NCI-H2227 (cell line): ENCODE measurements around the gene RAPGEF4.

Source experiments
- DNase-seq: peaks from one replicate; lab custom pipeline; 2025; ENCODE audit not compliant: unreplicated experiment; lab: John Stamatoyannopoulos, UW

Gene RAPGEF4

GRCh38 chr2:172821370-172822338 is 86.0 kb downstream of the RAPGEF4 start:
- no peak for DNase-seq

DNA sequence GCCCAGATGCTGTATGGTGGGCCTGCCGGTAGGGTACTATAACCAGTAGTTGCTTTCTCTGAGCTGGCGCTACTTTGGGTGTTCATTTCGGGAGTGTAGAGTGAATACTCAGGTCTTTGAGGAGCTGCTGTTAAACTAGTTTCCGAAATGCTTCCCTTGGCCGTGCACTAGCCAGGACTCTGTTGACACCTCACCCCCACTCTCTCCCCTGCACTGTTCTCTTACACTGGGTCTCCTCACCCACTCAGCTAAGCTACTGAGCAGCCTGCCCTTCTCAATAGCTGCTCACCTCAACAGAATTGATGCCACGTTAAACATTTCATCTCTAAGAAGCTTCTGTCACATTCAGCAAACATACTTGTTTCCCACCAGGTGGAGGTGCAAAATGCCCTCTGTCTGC is 86.9 kb downstream of the RAPGEF4 start:
- no peak for DNase-seq

DNA sequence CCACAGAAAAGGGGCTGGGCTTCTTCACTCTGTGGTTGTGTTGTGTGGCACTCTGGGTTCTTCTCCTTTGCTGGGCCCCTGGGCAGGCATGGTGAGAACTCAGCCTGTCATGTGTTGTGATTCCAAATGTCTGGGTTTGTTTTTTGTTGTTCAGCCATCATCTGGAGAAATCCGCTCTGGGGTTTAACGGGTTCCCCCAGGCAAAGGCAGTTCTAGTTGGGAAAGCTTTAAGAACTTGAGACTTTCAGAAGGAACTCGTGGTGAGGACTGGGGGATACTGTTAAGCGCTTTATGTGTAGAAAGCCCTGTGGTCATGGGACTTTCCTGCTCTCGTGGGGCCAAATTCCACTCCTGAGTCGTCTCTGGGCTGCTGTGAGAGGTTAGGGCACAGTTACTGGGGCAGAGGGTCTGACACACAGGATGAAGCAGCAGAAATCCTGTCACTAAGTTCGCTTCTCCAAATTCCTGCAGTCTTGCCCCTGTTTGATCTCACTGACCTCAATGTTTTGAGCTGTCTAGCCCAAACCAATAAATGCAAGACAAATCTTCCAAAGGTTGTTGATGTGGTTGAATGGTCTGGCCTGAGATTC is 87.7 kb downstream of the RAPGEF4 start:
- DNase-seq = no peak

- DNase-seq = no peak
Observed at GRCh38 chr2:172826522-172826921, 90.9 kb downstream of the RAPGEF4 start.

GRCh38 chr2:172829229-172829628 is 93.6 kb downstream of the RAPGEF4 start:
- DNase-seq = no peak

- DNase-seq = no peak
Observed at GRCh38 chr2:172830482-172830881, 94.8 kb downstream of the RAPGEF4 start.

GRCh38 chr2:172833898-172834297 is 98.3 kb downstream of the RAPGEF4 start:
- no peak for DNase-seq

GRCh38 chr2:172834881-172835280 is 99.2 kb downstream of the RAPGEF4 start:
- DNase-seq = no peak

DNA sequence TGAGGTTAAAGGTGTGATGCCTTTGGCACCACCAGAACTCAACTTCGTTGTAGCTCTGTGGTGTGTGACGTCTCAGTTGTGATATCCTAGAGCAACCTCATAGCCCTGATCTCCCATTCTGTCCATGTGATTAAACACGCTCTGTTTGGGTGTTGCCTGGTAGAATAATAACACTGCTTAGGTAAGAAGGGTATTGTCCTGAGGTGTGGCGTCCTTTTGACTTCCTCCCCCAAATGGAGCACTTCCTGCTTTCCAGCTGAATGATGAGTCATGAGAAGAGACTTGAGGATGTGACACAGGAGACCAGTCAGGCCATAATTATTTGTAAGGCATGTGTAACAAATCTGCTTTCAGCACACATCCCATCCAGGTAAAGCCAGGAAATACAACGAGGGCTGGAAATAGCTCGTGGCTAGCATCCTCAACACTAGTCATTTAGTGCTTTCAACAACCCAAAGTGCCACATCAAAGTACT is 100.7 kb downstream of the RAPGEF4 start:
- no peak for DNase-seq

GRCh38 chr2:172836827-172837226 is 101.2 kb downstream of the RAPGEF4 start:
- no peak for DNase-seq

- DNase-seq = no peak
Observed at GRCh38 chr2:172839446-172839845, 103.8 kb downstream of the RAPGEF4 start.

DNA sequence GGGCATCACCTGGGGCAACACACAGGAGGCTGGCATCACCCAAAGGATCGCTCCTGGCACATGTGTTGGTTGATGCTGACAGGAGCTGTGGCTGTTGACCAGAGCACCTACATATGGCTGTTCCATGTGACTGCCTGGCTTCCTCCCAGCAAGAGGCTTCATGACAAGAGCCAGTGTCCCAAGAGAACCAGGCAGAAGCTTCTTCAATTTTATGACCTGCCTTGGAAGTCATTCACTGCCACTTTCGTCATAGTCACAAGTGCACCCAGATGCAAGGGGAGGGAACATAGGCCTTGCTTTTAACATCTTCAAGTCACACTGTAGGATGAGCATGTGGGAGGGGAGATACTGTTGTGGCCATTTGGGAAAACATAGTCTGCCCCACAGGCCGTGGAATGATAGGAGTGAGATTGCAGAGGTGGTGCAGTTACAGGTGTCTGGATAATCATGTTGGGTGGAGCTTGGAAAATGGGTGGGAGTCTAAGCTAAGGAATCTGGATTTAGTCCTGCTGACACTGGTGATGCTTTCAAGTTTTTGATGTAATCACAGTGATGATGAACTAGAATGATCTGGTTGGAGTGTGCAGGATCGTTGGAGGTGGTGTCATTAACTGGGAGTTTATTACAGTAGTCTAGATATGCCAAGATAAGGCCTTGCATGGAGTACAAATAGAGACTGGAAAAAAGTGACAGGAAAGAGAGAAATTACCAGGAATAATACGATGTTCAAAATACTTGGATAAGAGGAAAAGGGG is 107.0 kb downstream of the RAPGEF4 start:
- no peak for DNase-seq

GRCh38 chr2:172843266-172843582 is 107.6 kb downstream of the RAPGEF4 start:
- no peak for DNase-seq

DNA sequence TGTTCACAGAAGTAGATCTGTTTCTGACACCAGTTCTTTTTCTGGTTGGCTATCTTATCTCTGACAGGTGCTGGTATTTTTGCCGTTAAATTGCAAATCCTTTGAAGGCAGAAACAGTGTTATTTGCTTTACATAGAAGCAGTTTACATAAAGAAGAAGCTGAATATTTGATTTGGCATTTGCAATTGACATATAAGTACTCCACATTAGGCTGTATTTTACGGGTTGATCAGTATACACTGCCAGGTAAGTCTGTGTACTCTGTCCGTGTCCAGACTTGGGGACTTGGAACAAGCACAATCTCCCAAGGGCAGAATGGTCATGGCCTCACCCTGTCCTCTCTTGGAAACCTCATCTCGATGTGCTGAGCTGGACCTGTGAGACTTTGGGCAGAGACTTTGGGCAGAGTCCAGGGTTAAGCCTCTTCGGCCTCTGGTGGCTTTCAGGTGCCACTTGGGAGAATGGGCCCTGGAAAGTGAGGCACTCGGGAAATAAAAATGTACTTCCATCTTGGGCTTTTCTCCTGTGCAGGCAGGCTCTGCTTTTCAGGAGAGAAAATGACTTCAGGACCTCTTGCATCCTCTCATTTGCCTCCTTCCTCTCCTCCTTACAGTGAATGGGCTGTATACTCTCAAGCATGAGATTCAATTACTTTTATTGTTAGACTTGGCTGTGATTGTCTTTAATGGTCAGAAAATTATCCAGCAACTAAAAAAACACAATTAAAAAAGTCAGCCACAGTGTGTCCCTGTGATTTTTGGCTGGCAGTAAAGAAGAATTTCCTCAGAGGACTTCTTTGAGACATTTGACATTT is 108.5 kb downstream of the RAPGEF4 start:
- DNase-seq = no peak

DNA sequence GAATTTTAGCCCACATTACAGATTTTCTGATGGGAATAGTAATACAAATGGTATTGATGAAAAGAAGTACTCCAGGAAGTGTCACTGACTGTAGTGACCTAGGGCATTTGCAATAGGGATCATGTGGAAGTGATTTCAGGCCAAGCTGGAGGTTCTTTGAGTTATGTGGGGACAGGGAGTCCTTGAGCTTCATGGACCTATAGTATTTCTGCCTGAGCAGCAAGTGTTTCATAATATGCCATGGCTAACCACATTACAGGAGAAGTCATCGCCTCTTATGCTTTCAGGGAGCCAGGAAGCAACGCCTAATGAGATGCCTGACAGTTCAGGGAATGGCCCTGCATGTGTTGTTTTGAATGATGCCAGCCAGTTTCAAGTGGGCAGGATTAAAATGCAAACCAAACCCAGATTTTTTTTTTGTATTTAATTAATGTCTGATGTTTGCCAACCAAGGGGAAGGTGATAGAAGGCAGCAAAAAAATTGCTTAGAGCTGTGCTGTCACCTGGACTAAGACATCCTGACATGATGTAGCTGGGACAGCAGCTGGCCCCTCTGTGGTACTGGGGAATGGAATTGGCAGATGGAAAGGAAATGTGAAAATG is 109.5 kb downstream of the RAPGEF4 start:
- no peak for DNase-seq

GRCh38 chr2:172846551-172846950 is 110.9 kb downstream of the RAPGEF4 start:
- no peak for DNase-seq

DNA sequence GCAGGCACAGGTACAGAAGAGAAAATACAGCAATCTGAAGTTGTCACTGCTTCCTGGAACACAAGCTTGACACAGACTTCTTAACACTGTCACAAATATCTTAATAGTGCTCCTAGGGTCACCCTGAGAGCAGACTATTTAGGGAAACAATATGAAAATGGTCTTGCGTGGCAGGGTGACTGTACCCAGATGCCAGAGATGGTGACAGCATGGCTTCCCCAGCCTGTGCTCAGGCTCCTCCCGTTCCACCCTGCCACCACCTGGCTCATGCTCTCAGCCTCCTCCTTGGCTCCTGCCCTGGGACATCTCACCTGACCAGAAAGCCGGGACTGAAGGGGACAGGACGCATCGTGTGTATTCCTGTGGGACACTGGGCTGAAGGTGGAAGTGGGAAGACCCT is 111.5 kb downstream of the RAPGEF4 start:
- DNase-seq = no peak

DNA sequence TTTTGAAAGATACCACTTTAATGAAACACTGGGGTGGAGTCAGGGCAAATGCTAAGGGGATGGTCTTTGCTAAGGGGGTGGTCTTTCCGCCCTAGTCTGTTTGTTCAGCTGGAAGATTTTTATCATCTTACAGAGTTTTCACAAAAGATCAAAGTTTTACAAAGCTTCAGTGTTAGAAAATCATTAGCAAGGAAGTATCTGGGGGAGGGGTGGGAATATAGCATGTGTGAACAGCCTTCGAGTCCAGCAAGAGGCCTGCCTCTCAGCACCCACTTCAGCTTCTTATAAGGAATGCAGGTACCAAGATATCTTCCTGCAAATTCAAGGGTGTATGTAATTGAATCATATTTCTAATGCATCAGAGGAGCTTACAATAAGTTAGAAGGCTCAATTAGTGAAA is 112.9 kb downstream of the RAPGEF4 start:
- DNase-seq = no peak

- DNase-seq = no peak
Observed at GRCh38 chr2:172849519-172850217, 114.0 kb downstream of the RAPGEF4 start.

DNA sequence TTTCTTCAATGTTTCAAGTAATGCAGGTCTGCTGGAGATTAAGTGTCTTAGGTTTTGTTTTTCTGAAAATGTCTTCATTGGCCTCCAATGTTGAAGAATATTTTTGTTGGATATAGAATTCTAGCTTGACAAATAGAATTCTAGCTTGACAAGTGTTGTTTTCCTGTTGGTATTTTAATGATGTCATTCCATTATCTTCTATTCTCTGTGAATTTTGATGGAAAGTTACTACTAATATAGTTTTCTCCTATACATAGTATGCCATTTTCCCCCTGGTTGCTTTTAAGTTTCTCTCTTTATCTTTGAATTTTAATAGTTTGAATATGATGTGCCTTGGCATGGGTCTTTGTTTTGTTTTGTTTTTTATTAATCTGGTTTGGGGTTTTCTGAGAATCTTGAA is 119.9 kb downstream of the RAPGEF4 start:
- no peak for DNase-seq
